ENCODE measurements around the gene RPS6KL1.

The RPS6KL1 gene

DNA sequence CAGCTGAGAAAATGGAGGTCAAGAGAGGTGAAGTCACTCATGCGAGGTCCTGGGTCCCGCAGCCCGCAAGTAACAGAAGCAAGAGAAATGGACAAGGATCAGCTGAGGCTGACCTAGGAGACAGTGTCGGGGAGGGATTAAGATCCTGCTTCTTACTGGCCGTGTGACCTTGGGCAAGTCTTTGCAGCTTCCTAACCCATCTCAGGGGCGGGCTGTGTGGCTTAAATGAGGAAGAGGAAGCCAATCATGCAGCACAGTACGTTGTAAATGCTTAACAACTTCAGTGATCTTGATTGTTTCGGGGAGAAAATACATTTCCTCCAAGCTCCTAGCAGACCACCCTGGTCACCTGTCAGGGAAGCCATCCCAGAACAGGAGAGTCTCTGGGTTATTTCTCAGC is 39.4 kb upstream of the RPS6KL1 start:
- H3K4me3 ChIP-seq (ENCODE audit: low read depth, low read length) = no peak overlapping the region
- TF ChIP-seq CTCF (IDR thresholded peaks at IDR 0.05; ENCODE audit: low read depth, low read length) = no peak

DNA sequence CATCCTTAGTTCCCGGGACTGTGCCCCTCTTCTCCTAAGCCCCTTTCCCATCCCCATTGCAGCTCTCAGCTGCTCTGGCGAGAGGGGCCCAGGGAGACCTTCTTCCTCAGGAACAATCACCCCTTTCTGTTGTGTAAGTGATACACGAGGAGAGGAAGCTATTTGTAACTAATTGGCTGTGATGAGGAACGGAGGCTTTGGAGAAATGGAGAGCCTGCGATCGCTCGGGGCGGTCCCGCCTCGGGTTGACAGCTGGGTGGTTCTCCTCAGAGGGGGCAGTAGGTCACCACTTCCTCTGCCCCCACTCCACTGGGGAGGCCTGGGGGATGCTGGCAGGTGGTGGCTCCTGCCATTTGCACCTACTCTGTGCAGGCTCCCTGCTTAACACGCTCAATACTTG is 39.0 kb upstream of the RPS6KL1 start:
- TF ChIP-seq CTCF (IDR thresholded peaks at IDR 0.05; ENCODE audit: low read depth, low read length) = no peak
- H3K4me3 ChIP-seq (ENCODE audit: low read depth, low read length) = no peak overlapping the region

DNA sequence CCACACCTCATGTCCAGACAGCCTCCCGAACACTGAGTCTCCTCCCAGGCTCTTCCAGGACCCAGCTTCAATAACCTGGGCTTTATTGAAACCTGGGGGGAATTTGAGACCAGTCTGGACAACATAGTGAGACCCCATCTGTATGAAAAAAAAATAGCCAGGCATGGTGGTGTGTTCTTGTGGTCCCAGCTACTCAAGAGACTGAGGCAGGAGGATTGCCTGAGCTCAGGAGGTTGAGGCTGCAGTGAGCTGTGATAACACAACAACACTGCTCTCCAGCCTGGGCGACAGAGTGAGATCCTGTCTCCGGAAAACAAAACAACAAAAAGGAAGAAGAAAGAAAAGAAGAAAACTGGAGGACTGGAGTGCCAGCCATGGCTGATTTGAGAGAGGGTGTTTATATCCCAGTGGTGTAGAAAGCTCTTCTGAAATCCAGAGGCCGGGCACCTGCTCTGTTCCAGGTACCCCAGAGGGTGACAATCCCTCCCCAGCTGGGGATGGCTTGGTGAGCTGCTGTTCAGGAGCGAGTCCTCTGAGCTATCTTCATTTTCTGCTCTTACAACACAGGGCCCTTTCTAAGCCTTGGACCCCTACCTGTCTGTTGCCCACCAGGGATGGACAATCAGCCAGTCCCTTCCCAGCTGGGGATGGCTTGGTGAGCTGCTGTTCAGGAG is 38.3 kb upstream of the RPS6KL1 start:
- TF ChIP-seq CTCF (IDR thresholded peaks at IDR 0.05; ENCODE audit: low read depth, low read length) = no peak
- H3K4me3 ChIP-seq (ENCODE audit: low read depth, low read length) = no peak overlapping the region

- TF ChIP-seq CTCF (IDR thresholded peaks at IDR 0.05; ENCODE audit: low read depth, low read length) = no peak
- H3K4me3 ChIP-seq (ENCODE audit: low read depth, low read length) = no peak overlapping the region
These were observed 37.7 kb upstream of the RPS6KL1 start for GRCh38 chr14:74960736-74961135.

GRCh38 chr14:74959596-74960180 is 36.6 kb upstream of the RPS6KL1 start:
- no peak overlapping the region for H3K4me3 ChIP-seq (ENCODE audit: low read depth, low read length)
- no peak for TF ChIP-seq CTCF (IDR thresholded peaks at IDR 0.05; ENCODE audit: low read depth, low read length)

- no peak for TF ChIP-seq CTCF (IDR thresholded peaks at IDR 0.05; ENCODE audit: low read depth, low read length)
- H3K4me3 ChIP-seq (ENCODE audit: low read depth, low read length) = no peak overlapping the region
These were observed 33.4 kb upstream of the RPS6KL1 start for GRCh38 chr14:74956280-74957072.

DNA sequence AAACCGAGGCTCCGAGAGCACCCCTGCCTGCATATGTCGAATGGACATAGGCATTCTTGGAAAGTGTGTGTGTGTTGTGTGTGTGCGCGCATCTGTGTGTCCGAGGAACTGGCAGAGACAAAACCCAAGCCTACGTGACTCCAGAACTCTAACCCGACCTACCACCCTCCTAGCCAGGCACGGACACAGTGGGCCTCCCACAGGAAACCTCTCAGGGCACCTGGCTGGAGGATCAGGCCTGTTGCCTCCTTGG is 32.9 kb upstream of the RPS6KL1 start:
- no peak overlapping the region for H3K4me3 ChIP-seq (ENCODE audit: low read depth, low read length)

More for the DNA sequence above, 32.9 kb upstream of the RPS6KL1 start:
- TF ChIP-seq CTCF (IDR thresholded peaks at IDR 0.05; ENCODE audit: low read depth, low read length) = no peak
